SK-N-SH (cell line): ENCODE measurements around the gene RDH12. TPM values are rescaled to one million over a fixed set of nuclear protein-coding genes. Genes with fewer than 3 reads are reported as not detected.

Experiments
- CTCF ChIA-PET: fragments of 300-600, 350-600 bp; formaldehyde crosslinking; extraction: SDS; loops from one replicate; lab custom pipeline; 2021; lab: Yijun Ruan, JAX
- POLR2A ChIA-PET: fragments of 350-600 bp; sonication (Branson Sonifier 250); formaldehyde crosslinking; extraction: SDS; loops from one replicate; lab custom pipeline; 2020; ENCODE audit warnings: antibody characterized with exemption, inconsistent platforms; lab: Yijun Ruan, JAX
- DNase-seq: peaks from one replicate; pipeline ENCODE4 v3.0.0; 2012
- H2AFZ ChIP-seq: fragments of 200-600 bp; sonication (generic); 2 replicates; pipeline ENCODE4 v1.8.1; 2016; ENCODE audit warnings: antibody characterized with exemption, mild to moderate bottlenecking, low read depth
- H3F3A ChIP-seq: fragments of 200-600 bp; sonication (generic); replicated peaks from 2 replicates; pipeline ENCODE3; 2016; ENCODE audit warnings: antibody characterized with exemption, mild to moderate bottlenecking; ENCODE audit not compliant: insufficient read depth
- H3K27ac ChIP-seq, 2 experiments: fragments of 200-500 bp in 1 of 2; fragments of 200-600 bp in 1 of 2; sonication (Bioruptor generic) in 1 of 2; sonication (generic), shearing (Covaris generic) in 1 of 2; 2 replicates each; pipeline versions ENCODE4 v1.5.1 to v1.6.1; 2014 to 2016; ENCODE audit warnings: low read depth in 2 of 2, inconsistent platforms in 1 of 2, low read length in 1 of 2, mild to moderate bottlenecking in 1 of 2, mixed read lengths in 1 of 2
- H3K27me3 ChIP-seq: fragments of 200-600 bp; sonication (generic), shearing (Covaris generic); 2 replicates; pipeline ENCODE4 v1.6.1; 2016; ENCODE audit warnings: mixed run types; ENCODE audit not compliant: insufficient read depth
- H3K36me3 ChIP-seq, 2 experiments: fragments of 200-500 bp in 1 of 2; fragments of 200-600 bp in 1 of 2; sonication (Bioruptor generic) in 1 of 2; sonication (generic) in 1 of 2; replicated peaks in 1 of 2; 2 replicates each; pipeline versions ENCODE3 to v1.5.1; 2014 to 2016; ENCODE audit warnings: low read length in 1 of 2, mild to moderate bottlenecking in 1 of 2; ENCODE audit not compliant: insufficient read depth in 2 of 2, control insufficient read depth in 1 of 2
- H3K4me1 ChIP-seq, 2 experiments: fragments of 200-500 bp in 1 of 2; fragments of 200-600 bp in 1 of 2; sonication (Bioruptor generic) in 1 of 2; sonication (generic), shearing (Covaris generic) in 1 of 2; 2 replicates each; pipeline versions ENCODE4 v1.5.1 to v1.6.1; 2014 to 2016; ENCODE audit warnings: low read depth in 1 of 2, low read length in 1 of 2, mixed run types in 1 of 2; ENCODE audit not compliant: insufficient read depth in 2 of 2, control insufficient read depth in 1 of 2
- H3K4me2 ChIP-seq: fragments of 200-600 bp; sonication (generic), shearing (Covaris generic); 2 replicates; pipeline ENCODE4 v1.6.1; 2017; ENCODE audit warnings: mixed run types
- H3K4me3 ChIP-seq, 2 experiments: fragments of 200-500 bp in 1 of 2; fragments of 200-600 bp in 1 of 2; sonication (Bioruptor generic) in 1 of 2; sonication (generic), shearing (Covaris generic) in 1 of 2; 2 replicates each; pipeline versions ENCODE4 v1.5.1 to v1.8.1; 2014 to 2016; ENCODE audit warnings: low read depth in 2 of 2, inconsistent platforms in 1 of 2, low read length in 1 of 2, mild to moderate bottlenecking in 1 of 2, mixed read lengths in 1 of 2, moderate library complexity in 1 of 2
- H3K79me2 ChIP-seq: fragments of 200-600 bp; sonication (generic); 2 replicates; pipeline ENCODE4 v1.8.1; 2017; ENCODE audit warnings: mild to moderate bottlenecking; ENCODE audit not compliant: insufficient read depth
- H3K9ac ChIP-seq: fragments of 200-600 bp; sonication (generic); 2 replicates; pipeline ENCODE4 v1.6.1; 2017; ENCODE audit warnings: mixed run types
- H3K9me2 ChIP-seq: fragments of 200-600 bp; sonication (generic); 2 replicates; pipeline ENCODE4 v1.6.1; 2017; ENCODE audit warnings: mixed run types
- H3K9me3 ChIP-seq: fragments of 200-600 bp; sonication (generic); 2 replicates; pipeline ENCODE4 v1.6.1; 2017; ENCODE audit warnings: mixed run types, mild to moderate bottlenecking, moderate library complexity
- H4K20me1 ChIP-seq: fragments of 200-600 bp; sonication (generic); 2 replicates; pipeline ENCODE4 v1.6.1; 2017; ENCODE audit warnings: mild to moderate bottlenecking, mixed run types; ENCODE audit not compliant: insufficient read depth
- CHD2 ChIP-seq: fragments of 150-350 bp; IDR thresholded peaks from 2 replicates; pipeline ENCODE4 v1.6.1; 2018; ENCODE audit warnings: low read length; ENCODE audit not compliant: partially characterized antibody
- EP300 ChIP-seq, 2 experiments: IDR thresholded peaks; 2 replicates each; pipeline versions ENCODE4 v1.4.0 to v1.6.1; 2012; ENCODE audit warnings: borderline replicate concordance in 1 of 2, low read depth in 1 of 2, low read length in 1 of 2
- FOXM1 ChIP-seq: IDR thresholded peaks from 2 replicates; pipeline ENCODE4 v1.4.0; 2012; ENCODE audit warnings: low read depth, mild to moderate bottlenecking
- NFIC ChIP-seq: IDR thresholded peaks from 2 replicates; pipeline ENCODE4 v1.4.0; 2012; ENCODE audit warnings: borderline replicate concordance
- RCOR1 ChIP-seq: fragments of 150-350 bp; IDR thresholded peaks from 2 replicates; pipeline ENCODE4 v1.6.1; 2017; ENCODE audit warnings: antibody characterized with exemption, low read length
- REST ChIP-seq: IDR thresholded peaks from 2 replicates; pipeline ENCODE4 v1.6.1; 2012; ENCODE audit warnings: mild to moderate bottlenecking, low read depth, low read length, moderate library complexity
- RXRA ChIP-seq: IDR thresholded peaks from 2 replicates; pipeline ENCODE4 v1.4.0; 2012; ENCODE audit warnings: low read depth, mild to moderate bottlenecking, borderline replicate concordance
- SIN3A ChIP-seq: IDR thresholded peaks from 2 replicates; pipeline ENCODE4 v1.6.1; 2012; ENCODE audit warnings: low read depth, mild to moderate bottlenecking, low read length, moderate library complexity, borderline replicate concordance
- USF1 ChIP-seq: IDR thresholded peaks from 2 replicates; pipeline ENCODE4 v1.4.0; 2012; ENCODE audit warnings: low read depth, borderline replicate concordance
- YY1 ChIP-seq: IDR thresholded peaks from 2 replicates; pipeline ENCODE4 v1.4.0; 2012; ENCODE audit warnings: low read depth, mild to moderate bottlenecking
- WGBS: methylation state at CpG from one replicate; pipeline ENCODE4 v1.1.6; 2017; ENCODE audit warnings: low lambda C conversion rate; 5-methylcytosine and 5-hydroxymethylcytosine counted together
- polyA plus RNA-seq, 3 experiments: library from polyadenylated mRNA; depleted of rRNA; stranded (reverse); fragments of >200 nt; gene quantifications; 2 replicates each; pipeline ENCODE4 v1.2.3, GENCODE V29; 2012
- TF ChIP-seq, protein P1 (sequence below): fragments of 150-350 bp; IDR thresholded peaks from 2 replicates; pipeline ENCODE4 v1.6.1; 2017; ENCODE audit warnings: antibody characterized with exemption, low read length, low read depth, borderline replicate concordance

RDH12 gene
- polyA plus RNA-seq, 1 of the 3 experiments (the other 2 are of a cell fraction), result not detected

GRCh38 chr14:67653651-67654280, 47.9 kb upstream of the RDH12 start:
- Histone ChIP-seq H4K20me1 (no peaks in the 10 kb centered on the region), H3F3A (no peaks in the 10 kb centered on the region), H3K27ac (no peak overlapping the region), H3K36me3 (peaks cover 59 to 72% of the 10 kb centered on the region in 2 experiments), H3K9ac (no peak overlapping the region), H3K79me2 (peaks cover 7% of the 10 kb centered on the region; the same call in 1 of the 2 replicates), H3K27me3 (no peaks in the 10 kb centered on the region), H3K9me2 (no peaks in the 10 kb centered on the region), H3K4me2 (no peak overlapping the region), H3K9me3 (no peaks in the 10 kb centered on the region), H3K4me3 (no peak overlapping the region), H3K4me1 (peaks cover 0 to 6% of the 10 kb centered on the region in 2 experiments; a peak in 1 of 4 replicates), H2AFZ (no peak overlapping the region)
- no peak for DNase-seq
- CTCF ChIA-PET, result interaction anchor here (1.1 to 3.0 kb wide), 4 partner anchors 12 to 69 kb away, joined by 3 to 11 read pairs (median 3); no protein-coding TSS in a partner anchor
- POLR2A ChIA-PET, result no interaction called here
- 97% methylated on average over 6 of the region's 6 CpGs for WGBS
- TF ChIP-seq NFIC (no peak), RXRA (no peak), YY1 (no peak), USF1 (no peak)
- TF ChIP-seq, protein P1, sequence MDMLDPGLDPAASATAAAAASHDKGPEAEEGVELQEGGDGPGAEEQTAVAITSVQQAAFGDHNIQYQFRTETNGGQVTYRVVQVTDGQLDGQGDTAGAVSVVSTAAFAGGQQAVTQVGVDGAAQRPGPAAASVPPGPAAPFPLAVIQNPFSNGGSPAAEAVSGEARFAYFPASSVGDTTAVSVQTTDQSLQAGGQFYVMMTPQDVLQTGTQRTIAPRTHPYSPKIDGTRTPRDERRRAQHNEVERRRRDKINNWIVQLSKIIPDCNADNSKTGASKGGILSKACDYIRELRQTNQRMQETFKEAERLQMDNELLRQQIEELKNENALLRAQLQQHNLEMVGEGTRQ, result no peak

DNA sequence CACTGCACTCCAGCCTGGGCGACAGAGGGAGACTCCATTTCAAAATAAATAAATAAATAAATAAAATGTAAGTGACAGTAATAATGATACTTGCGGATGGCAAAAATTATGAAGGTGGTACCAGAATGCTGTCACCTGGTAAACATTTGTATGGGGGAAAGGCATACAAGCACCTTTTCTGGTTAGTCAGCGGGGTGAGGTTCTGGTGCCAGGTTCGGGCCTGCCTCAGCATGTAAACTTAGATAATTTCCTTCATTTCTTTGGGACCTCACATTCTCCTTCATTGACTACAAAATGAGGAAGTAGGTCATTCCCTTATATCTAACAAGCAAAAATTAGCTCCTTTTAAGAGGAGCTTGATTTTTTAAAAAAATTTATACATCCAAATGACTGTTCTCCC, 38.1 kb upstream of the RDH12 start:
- H3K27ac ChIP-seq, result no peak overlapping the region
- POLR2A ChIA-PET, result interaction anchor here (1.2 kb wide), 1 partner anchor 43 kb away, joined by 3 read pairs; no protein-coding TSS in a partner anchor
- 99% methylated on average over 4 of the region's 4 CpGs for WGBS

More for the DNA sequence above, 38.1 kb upstream of the RDH12 start:
- Histone ChIP-seq H3K9ac (no peak overlapping the region), H4K20me1 (peaks cover 71% of the 10 kb centered on the region), H3K9me2 (no peaks in the 10 kb centered on the region), H3K9me3 (no peaks in the 10 kb centered on the region), H3K4me1 (0 out of 4 replicates have a peak, but pooled peaks cover 0 to 3% of the 10 kb centered on the region in 2 experiments), H3F3A (peaks cover 4% of the 10 kb centered on the region), H2AFZ (no peak overlapping the region), H3K27me3 (no peaks in the 10 kb centered on the region)
- CTCF ChIA-PET, result interaction anchor here (1.0 to 5.6 kb wide), 5 partner anchors 32 to 81 kb away, joined by 3 to 47 read pairs (median 5); partner anchors contain the start of gene RDH11
- no peak for TF ChIP-seq REST
- TF ChIP-seq YY1, result no peak
- TF ChIP-seq CHD2, result no peak
- TF ChIP-seq EP300 (IDR thresholded peaks at IDR 0.05; ENCODE audit: borderline replicate concordance in 1 of 2, low read depth in 1 of 2, low read length in 1 of 2), result no peak
- TF ChIP-seq SIN3A, result no peak
- no peak for TF ChIP-seq RCOR1
- TF ChIP-seq FOXM1, result no peak
- no peak for TF ChIP-seq RXRA
- TF ChIP-seq, all 33 proteins: peak for 0
- DNase-seq, result no peak
- peaks cover 89% of the 10 kb centered on the region for H3K79me2 ChIP-seq
- no peak overlapping the region for H3K4me2 ChIP-seq
- H3K36me3 ChIP-seq, result peaks cover 19 to 20% of the 10 kb centered on the region in 2 experiments
- no peak overlapping the region for H3K4me3 ChIP-seq
